Astrocyte of the spinal cord (primary cell): ENCODE results near the gene SETBP1.

Experiments
- DNase-seq: peaks from one replicate; pipeline ENCODE4 v3.0.0; 2011; ENCODE audit warnings: low read depth, low spot score
- H3K4me3 ChIP-seq: 2 replicates; pipeline ENCODE4 v1.5.1; 2011; ENCODE audit warnings: low read depth, mild to moderate bottlenecking, low read length, moderate library complexity
- in situ Hi-C: cut with HindIII; loops from 2 replicates; pipeline ENCODE4 v1.10.0; 2017; ENCODE audit warnings: low sequenced_read_pairs
- TF ChIP-seq, protein P1 (sequence below): IDR thresholded peaks from 2 replicates; pipeline ENCODE4 v1.5.1; 2012; ENCODE audit warnings: low read depth, mild to moderate bottlenecking, low read length, inconsistent platforms

Gene SETBP1

GRCh38 chr18:44998360-44998759 is 317.7 kb downstream of the SETBP1 start:
- TF ChIP-seq, protein P1, sequence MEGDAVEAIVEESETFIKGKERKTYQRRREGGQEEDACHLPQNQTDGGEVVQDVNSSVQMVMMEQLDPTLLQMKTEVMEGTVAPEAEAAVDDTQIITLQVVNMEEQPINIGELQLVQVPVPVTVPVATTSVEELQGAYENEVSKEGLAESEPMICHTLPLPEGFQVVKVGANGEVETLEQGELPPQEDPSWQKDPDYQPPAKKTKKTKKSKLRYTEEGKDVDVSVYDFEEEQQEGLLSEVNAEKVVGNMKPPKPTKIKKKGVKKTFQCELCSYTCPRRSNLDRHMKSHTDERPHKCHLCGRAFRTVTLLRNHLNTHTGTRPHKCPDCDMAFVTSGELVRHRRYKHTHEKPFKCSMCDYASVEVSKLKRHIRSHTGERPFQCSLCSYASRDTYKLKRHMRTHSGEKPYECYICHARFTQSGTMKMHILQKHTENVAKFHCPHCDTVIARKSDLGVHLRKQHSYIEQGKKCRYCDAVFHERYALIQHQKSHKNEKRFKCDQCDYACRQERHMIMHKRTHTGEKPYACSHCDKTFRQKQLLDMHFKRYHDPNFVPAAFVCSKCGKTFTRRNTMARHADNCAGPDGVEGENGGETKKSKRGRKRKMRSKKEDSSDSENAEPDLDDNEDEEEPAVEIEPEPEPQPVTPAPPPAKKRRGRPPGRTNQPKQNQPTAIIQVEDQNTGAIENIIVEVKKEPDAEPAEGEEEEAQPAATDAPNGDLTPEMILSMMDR = no peak
- in situ Hi-C loops = no loop called here
- no peak for DNase-seq
- no peak overlapping the region for H3K4me3 ChIP-seq

DNA sequence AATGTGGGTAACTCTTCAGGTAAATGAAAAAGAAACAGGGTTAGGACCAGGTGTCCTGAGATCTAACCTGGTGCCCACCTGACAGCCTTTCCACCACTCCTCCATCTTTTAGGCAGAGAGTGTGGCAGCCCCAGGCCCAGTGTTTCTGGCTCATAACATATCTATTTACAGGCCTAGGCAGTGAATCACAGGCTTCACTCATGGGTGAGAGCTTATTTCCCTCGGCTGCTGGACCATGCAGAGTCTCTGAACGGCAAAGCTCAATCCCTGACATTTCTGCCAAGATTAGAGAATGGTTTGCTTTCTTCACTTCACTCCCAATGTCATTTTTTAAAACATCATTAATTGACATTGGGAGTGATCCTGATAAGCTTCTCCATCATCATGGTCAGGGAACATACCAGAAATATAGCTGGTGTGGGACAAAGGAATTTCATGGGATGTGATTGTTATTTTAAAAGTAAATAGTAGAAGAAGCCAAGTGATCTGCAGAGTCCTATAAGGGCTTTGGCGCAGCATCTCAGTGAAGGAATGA is 323.9 kb downstream of the SETBP1 start:
- no peak overlapping the region for H3K4me3 ChIP-seq
- in situ Hi-C loops = no loop called here
- DNase-seq = no peak
- TF ChIP-seq, protein P1 = no peak

DNA sequence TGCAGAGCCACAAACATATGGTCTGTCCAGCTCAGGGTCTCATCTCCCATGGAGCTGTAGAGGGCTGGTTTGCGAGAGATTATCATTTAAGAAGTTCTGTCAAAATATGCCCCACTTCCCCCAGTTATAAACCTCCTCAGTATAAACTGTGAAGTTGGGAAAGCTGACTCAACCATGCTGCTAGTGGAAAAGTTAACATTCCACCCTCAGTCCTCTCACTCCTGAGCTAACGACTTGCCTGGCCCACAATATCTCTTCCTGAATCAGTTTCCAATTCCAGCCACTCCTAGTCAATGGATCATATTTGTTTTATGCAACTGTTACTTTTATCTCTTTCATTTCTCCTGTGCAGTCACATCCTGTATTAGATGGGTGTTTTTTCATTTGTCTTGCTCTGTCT is 326.2 kb downstream of the SETBP1 start:
- DNase-seq = peak; percentile 29
- no peak overlapping the region for H3K4me3 ChIP-seq
- TF ChIP-seq, protein P1 = no peak
- in situ Hi-C loops = no loop called here

DNA sequence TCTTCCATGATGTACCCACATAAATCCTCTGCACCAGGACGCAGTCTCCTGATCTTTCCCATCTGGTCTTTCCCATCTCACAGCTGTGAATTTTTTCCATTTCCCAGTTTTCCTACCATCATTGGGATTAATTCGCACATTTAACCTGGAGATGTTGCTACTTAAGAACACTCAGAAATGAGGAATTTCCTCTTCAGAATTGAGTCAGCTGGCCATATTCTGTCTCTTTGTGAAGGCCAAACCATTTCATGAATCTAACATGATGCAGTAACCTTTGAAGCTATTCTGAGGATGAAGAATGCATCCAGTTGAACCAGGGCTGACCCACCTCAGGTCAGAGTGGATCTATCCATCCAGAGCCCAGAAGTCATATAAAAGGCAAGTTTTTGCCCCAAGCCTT is 326.8 kb downstream of the SETBP1 start:
- H3K4me3 ChIP-seq = no peak overlapping the region
- in situ Hi-C loops = no loop called here
- TF ChIP-seq, protein P1 = no peak
- peak; percentile 15 for DNase-seq

GRCh38 chr18:45008694-45009413 is 328.2 kb downstream of the SETBP1 start:
- in situ Hi-C loops = no loop called here
- DNase-seq = no peak
- no peak overlapping the region for H3K4me3 ChIP-seq
- TF ChIP-seq, protein P1 = no peak

DNA sequence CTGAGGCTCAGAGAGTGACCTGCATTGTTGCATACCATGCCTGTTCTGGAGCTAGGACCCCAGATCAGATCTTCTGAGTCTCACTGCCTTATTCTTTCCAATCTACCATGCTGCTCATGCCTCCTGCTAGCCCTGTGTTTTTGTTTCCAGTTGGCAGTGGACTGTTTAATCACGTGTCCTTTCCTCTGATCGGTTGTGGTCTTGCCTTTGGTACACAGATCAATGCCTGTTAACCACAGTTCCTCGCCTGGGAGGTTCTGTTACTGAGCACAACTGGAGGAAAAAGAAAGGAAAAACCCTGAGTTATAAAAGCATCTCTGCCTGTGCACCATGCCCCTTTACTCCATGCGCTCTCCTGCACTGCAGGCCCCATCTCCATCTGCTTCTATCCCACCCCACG is 329.1 kb downstream of the SETBP1 start:
- in situ Hi-C loops = no loop called here
- TF ChIP-seq, protein P1 = no peak
- no peak overlapping the region for H3K4me3 ChIP-seq
- DNase-seq = peak; percentile 11
